HG03521 (cell line): ENCODE data around the gene PODN.

Experiments
- ATAC-seq: cut with Tn5 transposase; IDR thresholded peaks from one replicate; pipeline ENCODE4 v1.9.1; 2021; ENCODE audit warnings: mild to moderate bottlenecking, moderate library complexity; ENCODE audit not compliant: unreplicated experiment

Gene PODN

DNA sequence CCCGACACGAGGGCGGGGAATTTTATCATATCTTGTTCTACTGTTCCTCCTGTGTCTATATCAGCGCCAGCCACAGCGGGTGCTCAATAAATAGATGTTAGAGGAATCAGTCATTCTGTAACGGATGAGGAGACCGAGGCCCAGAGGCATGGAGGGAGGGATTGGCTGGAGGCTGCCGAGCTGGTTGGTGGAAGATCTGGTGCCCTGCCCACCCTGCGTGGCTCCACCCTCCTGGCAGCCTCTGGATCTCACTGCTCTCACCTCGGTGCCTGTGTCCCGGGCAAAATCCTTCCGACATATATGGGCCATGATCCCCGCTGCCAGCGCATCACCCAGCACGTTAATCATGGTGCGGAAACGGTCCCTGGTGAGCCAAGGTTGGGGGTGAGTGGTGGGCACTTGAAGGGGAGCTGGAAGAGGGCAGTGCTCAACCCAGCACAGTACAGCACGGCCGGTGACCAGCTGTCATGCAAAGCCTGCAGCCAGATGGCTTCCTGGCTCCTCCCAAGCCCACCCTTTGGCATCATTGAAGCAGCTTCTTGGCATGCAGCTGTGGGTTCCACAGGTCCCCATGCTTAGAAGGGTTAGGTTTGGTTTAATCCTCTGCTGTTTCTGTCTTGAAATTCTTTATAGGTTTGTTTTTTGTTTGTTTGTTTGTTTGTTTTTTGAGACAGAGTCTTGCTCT lies 26.7 kb downstream of the PODN start:
- ATAC-seq: no peak

DNA sequence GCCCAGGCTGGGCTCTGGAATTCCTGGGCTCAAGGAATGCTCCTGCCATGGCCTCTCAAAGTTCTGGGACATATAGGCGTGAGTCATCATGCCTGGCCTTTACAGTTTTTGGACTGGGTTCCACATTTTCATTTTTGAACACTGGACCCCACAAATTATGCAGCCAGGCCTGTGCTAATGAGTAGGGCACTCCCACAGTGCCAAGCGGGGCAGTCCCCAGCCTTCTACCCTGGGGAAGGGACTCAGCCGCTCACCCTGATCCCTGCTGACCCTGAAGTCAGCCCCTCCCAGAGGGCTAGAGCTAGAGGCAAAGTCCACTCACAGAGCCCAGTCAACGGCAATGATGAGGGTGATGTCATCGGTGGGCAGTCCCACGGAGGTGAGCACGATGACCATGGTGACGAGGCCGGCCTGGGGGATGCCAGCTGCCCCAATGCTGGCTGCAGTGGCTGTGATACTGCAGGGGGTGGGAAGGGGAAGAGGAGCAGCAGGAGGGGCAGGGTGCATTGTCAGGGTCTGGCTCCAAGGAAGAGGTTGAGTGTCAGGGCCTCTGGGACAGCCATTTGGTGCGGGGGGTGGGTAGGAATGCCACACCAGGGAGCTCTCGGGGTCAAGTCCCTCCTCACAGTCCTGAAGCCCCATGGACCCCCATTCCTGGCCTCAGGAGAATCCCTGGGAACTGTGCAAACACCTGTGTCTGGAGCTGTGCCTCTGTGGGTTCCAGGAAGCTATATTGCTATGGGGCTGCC lies 27.6 kb downstream of the PODN start:
- ATAC-seq: no peak

DNA sequence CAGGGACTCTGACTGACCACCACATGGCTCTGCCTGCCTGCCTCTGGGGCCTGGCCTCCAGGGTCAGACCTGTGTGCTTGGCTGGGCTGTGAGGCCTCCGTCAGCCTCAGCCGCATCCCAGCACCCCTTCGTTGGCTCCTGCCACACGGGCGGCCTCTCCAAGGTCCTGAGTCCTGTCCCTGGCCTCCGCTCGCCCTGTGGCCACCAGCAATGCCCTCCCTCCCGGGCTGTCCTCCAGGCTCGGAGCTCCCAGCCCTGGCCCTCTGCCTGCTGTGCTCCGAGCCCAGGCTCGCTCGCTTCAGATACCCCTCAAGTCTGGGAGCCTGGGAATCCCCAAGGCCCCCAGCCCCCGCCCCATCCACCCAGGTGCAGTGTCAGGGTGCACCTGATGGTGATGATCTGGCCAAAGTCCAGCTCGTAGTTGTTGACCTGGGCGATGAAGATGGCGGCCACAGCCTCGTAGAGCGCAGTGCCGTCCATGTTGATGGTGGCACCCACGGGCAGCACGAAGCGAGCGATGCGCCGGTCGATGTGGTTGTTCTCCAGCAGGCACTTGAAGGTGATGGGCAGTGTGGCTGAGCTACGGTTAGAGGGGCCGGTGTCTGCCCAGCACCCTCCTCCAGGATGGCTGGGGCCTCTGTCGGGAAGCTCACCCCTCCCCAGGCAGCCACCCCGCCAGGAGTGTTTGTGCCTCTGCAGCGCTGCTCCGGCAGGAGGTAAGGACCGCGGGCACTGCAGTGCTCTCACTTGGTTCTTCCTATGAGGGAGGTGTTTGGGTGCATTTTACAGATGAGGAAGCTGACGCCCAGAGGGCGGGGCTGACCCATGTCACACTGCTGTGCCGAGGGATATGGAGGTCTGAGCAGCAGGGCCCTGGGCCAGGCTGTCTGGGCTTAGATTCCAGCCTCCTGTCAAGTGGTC lies 28.5 kb downstream of the PODN start:
- ATAC-seq: no peak

DNA sequence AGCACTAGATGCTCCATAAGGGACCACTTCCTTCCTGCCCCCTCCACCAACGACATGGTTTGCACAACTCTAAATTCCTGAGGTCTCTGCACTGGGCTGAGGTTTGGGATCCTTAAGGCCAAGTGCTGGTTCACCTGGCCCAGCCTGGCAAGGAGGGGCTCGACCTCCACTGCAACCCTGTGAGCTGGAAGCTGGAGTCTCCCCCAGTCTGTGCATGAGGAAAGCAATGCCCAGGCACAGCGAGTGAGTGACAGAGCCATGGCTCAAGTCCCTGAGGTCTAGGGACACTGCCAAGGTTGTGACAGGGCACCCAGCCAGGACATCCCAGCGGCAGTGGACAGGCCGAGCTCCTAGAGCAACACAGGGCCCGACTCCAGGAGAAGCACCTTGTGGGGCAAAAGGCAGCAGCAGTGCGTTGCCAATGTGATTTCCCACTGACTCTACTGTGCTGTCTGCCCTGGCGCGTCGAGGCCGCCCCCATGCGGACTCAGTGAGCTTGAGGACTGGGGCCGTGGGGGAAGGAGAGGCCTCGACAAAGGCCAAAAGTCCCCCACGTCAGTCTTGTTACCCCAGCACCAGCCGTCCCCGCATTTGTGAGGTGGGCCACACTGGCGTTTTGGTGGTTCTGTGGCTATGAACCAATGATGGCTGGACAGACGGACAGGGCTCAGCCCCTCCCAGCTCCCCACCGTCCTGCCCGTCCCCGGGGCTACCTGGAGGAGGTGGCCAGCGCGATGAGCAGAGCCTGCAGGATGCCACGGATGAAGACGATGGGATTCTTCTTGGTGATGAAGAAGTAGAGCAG lies 30.0 kb downstream of the PODN start:
- no peak for ATAC-seq

DNA sequence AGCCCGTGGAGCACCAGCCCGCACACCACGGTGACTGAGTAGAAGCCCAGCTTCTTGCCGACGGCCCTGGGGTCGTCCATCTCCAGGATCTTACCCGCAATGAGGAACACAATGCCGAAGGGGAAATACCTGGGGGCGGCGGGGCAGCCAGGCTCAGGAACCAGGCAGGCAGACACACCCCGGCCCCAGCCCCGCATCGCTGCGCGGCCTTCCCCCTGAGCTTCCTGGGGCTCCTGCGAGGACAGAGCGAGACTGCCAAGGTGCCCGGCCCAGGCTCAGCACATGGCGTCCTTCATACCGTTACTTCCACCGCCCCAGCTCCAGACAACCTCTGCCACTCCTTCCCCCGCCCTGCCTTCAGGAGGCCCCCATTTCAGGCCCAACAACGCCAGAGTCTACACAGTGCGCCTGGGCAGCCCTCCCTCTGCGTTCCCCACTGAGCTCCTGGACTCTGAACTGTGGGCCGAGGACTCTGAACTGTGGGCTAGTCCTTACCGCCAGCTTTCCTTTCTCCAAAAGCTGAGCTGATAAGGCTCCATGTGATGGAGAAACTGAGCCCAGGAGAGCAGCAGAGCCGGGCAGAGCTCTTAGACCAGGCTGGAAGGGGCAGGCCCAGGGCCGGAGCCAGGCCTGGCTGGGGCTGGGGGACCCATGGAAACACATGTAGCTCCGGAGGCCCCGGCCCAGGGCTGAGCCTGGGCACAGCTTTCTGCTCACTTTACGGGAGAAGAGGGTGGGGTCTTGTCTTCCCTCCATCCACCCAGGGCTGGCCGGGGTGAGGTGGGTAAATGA lies 30.8 kb downstream of the PODN start:
- no peak for ATAC-seq

DNA sequence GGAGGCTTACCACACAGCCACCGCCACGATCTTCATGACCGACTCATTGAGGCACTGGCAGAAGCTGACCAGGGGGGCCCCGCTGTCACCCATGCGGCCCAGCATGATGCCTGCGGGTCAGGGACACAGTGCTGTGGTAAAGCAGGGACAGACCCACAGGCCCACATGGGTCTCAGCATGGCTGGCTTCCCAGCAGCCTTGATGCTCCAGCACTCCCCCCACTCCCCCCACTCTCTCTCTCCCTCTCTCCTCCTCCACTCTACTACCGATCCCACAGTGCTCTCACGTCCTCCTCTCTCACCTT lies 31.4 kb downstream of the PODN start:
- ATAC-seq: no peak

DNA sequence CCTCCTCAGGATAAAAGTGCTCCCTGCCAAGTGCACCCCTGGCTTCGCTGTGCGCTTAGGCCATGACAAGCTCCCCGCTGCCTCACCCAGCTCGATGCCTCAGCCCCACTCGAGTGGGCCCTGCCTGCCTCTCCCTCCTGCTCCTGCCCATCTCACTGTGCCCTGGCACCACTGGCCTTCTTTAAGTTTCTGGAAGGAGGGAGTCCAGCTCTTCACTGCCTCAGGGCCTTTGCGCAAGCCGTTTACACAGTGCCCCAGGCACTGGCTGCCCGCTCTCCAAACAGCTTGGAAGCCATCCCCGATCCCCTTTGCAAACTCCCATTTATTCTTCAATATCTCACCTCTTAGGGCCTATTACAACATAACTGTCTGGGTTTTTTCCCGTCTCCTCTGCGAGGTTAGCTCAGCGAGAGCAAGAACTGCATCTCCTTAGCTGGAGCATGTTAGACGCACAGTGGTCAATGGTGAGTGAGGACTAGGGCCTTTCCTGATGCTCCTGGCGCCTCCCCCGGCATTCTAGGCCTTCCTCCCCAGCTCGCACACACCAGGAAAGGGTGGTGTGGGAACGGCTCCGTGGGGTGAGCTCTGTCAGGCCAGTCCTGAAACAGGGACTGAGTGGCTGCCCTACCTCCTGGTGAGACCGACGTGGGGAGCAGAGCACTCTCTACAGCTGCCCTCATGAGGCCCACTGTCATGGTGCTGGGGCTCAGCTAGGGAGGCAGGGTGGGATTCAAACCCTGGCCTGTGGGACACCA lies 31.9 kb downstream of the PODN start:
- ATAC-seq: no peak

DNA sequence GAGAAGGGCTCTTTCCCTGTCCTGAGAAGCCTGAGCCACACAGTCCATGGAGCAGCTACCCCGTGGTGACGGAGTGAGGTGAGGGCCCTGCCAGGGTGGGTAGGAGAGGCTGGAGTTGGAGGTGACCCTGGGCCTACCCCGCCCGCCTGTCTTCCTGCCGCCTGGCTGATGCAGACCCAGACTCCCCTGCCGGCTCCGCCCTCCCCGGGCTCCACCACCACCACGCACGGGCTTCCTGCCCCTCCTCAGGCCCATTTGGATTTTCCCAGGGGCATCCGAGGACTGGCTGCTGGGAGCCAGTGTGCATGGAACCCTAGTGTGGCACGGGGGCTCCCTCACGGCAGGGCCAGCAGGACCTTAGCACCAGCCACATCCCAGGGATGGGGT lies 32.5 kb downstream of the PODN start:
- no peak for ATAC-seq

DNA sequence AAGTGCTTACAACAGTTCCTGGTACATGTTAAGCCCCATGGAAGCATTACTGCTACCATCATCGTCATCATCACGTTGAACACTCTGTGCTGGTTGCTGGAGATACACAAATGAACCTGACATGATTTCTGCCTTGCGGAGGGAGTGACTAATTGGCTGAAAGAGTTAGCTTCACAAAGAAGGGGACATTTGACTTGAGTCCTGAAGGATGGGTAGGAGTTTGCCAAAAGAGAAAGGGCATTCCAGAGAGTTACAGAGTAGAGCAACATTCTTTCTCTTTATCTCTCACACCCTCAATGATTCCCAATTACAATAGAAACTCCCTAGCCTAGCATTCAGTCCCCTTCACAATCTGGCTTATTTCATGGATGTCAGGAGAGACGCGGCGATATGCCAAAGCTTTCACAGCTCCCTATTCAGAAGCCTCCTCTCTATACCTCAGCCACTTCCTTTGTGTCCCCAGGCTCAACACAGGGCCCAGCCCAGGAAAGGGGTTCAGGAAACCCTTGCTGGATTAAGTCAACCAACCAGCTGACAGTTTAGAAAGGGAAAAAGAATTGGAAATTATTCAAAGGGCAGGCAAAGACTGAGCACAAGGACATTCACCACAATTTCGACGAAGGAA lies 42.4 kb downstream of the PODN start:
- ATAC-seq: no peak

DNA sequence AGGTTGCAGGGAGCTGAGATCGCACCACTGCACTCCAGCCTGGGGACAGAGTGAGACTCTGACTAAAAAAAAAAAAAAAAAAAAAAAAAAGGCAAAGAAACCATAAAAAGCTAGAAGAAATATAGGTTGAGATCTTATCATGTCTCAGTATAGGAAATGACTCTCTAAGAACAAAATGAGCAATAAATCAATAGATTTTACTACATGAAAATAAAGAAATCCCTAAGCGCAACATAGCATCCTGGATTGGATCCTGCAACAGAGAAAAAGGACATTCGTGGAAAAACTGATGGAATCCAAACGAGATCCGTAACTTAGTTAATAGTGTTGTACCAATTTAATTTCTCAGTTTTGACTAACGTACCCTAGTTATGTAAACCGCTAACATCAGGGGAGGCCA lies 45.1 kb downstream of the PODN start:
- ATAC-seq: no peak

DNA sequence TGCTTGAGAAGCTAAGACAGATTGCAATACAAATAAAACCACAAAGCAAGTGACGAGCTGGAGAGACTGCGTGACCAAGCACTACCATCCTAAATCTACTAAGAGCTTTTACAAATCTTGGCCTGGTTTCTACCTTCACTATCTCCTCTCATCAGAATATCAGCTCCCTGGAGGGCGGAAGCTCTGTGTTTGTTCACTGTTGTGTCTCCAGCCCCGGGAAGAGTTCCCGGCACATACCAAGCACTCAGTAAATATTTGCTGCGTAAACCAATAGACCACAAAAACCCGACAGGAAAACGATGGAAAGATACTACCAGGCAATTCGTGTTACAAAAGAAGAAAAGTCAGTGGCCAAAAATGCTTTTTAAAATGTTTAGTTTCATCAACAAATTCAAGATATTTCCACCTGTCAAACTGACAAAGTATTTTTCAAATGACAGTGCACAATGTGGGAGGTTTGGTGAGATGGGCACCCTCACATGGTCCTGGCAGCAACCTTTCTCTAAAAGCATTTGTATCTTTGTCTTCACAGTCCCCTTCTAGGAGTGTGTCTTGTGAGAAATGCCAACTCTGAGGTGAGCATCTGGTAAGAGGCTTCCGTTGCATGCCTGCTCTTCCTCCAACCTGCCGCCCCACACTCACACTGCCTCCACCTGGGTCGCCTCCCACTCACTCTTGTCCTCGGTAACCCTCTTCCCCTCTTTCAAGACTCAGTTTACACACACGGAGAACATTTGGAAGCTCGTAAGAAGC lies 45.7 kb downstream of the PODN start:
- no peak for ATAC-seq

DNA sequence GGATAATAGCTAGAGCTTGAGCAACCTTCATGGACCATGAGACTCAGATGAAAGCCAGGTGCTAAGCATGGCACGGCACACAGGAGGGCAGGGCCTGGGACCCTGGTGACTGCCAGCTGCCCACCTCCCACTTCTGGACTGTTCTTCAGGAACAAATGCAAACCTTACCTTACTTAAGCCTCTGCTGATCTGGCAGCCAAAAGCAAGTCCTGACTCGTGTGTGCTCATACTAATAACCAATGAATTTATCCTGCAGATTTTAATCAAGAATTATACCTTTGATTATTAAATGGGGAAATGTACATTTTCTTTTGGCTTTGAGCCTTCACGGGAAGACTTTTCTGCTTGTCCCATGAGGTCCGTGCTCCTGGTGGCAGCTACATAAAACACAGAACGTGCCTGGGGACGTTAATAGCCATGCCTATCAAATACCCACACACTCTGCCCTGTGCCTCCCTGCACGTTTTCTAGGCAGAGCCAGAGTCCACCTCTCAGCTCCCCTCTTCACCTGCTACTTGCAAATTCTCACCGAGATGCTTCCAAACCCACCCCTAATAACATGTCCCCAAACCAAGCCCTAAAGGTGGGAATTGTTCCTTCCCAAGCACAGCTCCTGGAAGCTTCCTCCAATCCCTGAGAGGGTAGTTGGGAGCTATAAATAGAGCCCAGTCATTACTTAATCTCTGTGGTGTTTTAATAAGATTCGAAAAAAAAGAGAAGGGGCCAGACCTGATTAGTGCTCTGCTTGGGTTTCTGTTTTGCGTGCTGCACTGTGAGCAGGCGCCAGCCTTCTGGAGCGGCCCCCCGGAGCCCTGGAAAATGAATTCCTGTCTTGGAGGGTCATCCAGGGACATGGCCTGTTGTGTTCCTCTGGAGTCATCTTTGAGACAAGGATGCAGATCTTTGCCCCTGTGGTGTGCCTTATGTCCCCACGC lies 46.9 kb downstream of the PODN start:
- ATAC-seq: no peak

DNA sequence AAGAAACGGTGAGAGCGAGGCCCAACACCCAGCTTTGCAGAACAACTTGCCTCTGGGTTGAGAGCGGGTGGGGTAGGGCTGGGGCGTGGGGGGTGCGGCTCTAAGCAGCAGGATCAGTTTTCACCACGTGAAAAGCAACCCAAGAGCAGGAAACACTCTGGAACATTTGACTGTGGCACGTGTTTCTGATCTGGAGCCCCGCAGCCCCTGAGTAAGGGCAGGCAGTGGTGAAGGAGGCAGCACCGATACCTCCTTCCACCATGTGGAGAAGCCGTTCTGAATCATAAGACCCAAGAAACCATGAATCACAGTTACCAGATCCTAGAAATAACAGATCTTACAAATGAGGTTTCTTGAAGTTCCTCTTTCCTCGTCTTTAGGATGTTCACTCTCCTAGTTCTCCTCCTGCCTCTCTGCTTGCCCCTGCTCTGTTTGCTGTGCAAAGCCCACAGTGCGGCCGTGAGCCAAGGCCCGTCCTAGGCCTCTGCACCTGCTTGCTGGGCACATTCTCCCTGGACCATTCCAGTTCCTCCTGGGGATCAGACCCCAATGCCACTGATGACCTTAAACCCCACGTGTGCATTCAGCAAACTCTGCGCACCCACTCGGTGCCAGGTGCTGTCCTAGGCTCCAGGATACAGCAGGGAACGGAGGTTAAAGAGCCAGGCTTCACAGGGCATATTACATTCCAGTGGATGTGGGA lies 48.5 kb downstream of the PODN start:
- ATAC-seq: no peak

DNA sequence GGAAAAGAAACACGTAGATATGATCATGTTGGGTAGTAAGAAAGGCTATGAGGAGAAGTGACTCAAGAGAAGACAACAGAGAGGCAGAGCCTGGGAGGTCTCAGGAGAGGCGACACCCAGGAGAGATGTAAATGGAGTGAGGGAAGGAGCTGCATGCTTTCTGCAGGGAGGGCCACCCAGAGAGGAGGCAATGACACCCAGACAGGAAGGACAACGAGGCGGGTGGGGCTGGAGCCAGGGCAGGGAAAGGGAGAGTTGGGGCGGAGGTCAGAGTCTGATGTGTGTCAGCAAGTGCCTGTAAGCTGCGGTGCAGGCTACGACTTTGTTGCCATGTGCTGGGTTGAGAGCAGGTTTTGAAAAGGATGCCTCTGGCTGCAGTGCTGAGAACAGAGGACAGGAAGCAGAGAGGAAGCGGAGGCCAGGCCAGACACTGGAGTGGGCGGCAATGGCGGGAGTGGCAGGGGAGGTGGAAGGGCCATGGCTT lies 49.1 kb downstream of the PODN start:
- ATAC-seq: no peak

DNA sequence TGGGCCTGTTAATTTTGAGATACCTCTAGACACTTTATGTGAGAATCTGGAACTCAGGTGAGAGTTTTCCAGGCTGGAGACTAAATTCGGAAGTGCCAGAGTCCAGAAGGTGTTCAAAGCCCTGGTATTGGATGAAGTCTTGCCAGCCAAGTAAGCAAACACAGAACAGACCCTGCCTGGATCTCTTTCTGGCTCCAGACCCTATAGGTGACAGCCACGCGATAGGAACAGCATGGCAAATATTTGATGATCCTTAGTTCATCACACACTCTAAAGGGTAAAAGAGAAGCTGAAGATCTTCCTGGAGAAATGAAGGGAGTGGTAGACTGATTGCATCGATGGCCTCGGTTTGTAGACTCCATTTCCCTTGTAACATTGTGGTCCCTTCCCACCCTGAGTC lies 49.7 kb downstream of the PODN start:
- ATAC-seq: no peak

DNA sequence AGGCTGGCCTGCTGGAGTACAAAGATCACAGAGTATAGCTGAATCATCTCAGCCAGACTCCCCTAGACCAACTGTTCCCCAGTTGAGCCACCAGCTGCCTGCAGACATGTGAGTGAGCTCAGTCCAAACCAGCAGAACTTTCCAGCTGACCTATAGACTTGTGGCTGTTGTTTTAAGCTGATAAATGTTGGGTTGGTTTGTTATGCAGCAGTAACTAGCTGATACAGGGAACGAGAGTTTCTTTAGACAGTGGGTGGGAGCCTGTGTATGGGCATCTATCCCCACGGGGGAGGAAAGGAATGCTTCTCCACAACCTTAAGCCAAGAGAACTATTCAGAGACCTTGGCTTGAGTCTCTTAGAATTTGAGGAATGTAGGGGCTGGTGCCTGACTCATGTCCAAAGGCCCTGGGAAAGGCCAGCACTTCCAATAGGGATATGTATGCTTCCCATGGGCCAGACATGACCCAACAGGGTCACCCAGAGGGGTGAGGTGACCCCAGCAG lies 50.3 kb downstream of the PODN start:
- no peak for ATAC-seq
